Measurements from ENCODE around the gene PRPF39. TPM values are rescaled to one million over a fixed set of nuclear protein-coding genes. Genes with fewer than 3 reads are reported as not detected.

PRPF39 gene
- total RNA-seq, 1 donor from 2014 or later, result 42.6 TPM

DNA sequence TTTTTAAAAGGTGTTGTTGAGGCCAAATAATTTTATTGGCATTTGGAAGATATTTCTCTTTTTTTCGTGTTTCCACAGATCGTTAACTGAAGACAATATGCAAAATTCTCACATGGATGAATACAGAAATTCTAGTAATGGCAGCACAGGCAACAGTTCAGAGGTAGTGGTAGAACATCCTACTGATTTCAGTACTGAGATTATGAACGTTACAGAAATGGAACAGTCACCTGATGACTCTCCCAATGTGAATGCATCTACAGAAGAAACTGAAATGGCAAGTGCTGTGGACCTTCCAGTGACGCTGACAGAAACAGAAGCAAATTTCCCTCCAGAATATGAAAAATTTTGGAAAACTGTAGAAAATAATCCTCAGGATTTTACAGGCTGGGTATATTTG, 11.2 kb downstream of the PRPF39 start:
- peaks cover 9% of the 10 kb centered on the region for H3K36me3 Mint-ChIP-seq (ENCODE audit: low read depth, unreplicated experiment)
- Histone ChIP-seq H3K4me1 (ENCODE audit: insufficient read depth, low read length) (peaks cover 2% of the 10 kb centered on the region), H3K4me2 (ENCODE audit: low read length) (no peak overlapping the region), H3K79me2 (ENCODE audit: insufficient read depth, low read length) (peaks cover 81% of the 10 kb centered on the region), H3K36me3 (ENCODE audit: insufficient read depth, low read length) (peaks cover 24% of the 10 kb centered on the region), H4K20me1 (ENCODE audit: insufficient read depth, low read length) (peaks cover 36% of the 10 kb centered on the region), H3K9me3 (ENCODE audit: insufficient read depth, low read depth, low read length) (no peaks in the 10 kb centered on the region), H3K27ac (ENCODE audit: low read depth, low read length) (no peak overlapping the region), H2AFZ (ENCODE audit: low read depth, low read length) (no peak overlapping the region), H3K9ac (ENCODE audit: low read length) (no peak overlapping the region), H3K27me3 (ENCODE audit: insufficient read depth, low read length) (no peaks in the 10 kb centered on the region), H3K4me3 (ENCODE audit: insufficient read depth, low read depth, low read length) (no peak overlapping the region)
- no peak overlapping the region for H3K27ac Mint-ChIP-seq (ENCODE audit: unreplicated experiment)
- no peak overlapping the region for H3K4me3 Mint-ChIP-seq (ENCODE audit: unreplicated experiment)
- H3K27me3 Mint-ChIP-seq (ENCODE audit: low read depth, unreplicated experiment), result no peaks in the 10 kb centered on the region
- TF ChIP-seq EZH2 (IDR thresholded peaks at IDR 0.05; ENCODE audit: insufficient read depth, low read length), result no peak
- H3K9me3 Mint-ChIP-seq (ENCODE audit: unreplicated experiment), result no peaks in the 10 kb centered on the region
- H3K4me1 Mint-ChIP-seq (ENCODE audit: low read depth, unreplicated experiment), result peaks cover 14% of the 10 kb centered on the region
- FAIRE-seq (no peak), DNase-seq (ENCODE audit: low read depth) (no peak)

DNA sequence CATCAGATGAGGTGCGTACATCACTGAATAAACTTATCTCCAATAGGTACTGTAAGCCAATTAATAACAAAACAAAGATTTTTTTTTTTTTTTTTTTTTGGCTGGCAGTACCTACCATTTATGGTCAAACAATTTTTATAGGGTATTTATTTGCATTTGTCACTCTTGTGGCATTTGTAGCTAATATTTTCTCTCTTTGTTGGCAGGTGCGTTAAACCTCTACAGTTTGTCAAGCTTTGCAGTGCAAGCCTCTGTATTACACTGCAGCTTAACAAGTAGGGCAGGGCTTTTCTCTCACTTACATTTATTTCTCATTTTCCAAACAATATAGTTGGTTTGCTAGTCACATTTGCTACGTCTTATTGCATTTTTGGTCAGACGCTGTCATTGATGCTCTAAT, 12.3 kb downstream of the PRPF39 start:
- Histone ChIP-seq H3K4me2 (ENCODE audit: low read length) (no peak overlapping the region), H3K27me3 (ENCODE audit: insufficient read depth, low read length) (no peaks in the 10 kb centered on the region), H3K9ac (ENCODE audit: low read length) (no peak overlapping the region), H3K9me3 (ENCODE audit: insufficient read depth, low read depth, low read length) (no peaks in the 10 kb centered on the region), H2AFZ (ENCODE audit: low read depth, low read length) (no peak overlapping the region), H3K27ac (ENCODE audit: low read depth, low read length) (no peak overlapping the region), H3K4me1 (ENCODE audit: insufficient read depth, low read length) (no peaks in the 10 kb centered on the region), H3K79me2 (ENCODE audit: insufficient read depth, low read length) (peaks cover 80% of the 10 kb centered on the region), H3K4me3 (ENCODE audit: insufficient read depth, low read depth, low read length) (no peak overlapping the region), H4K20me1 (ENCODE audit: insufficient read depth, low read length) (peaks cover 26% of the 10 kb centered on the region), H3K36me3 (ENCODE audit: insufficient read depth, low read length) (peaks cover 28% of the 10 kb centered on the region)
- DNase-seq (ENCODE audit: low read depth) (no peak), FAIRE-seq (no peak)
- H3K36me3 Mint-ChIP-seq (ENCODE audit: low read depth, unreplicated experiment), result peaks cover 9% of the 10 kb centered on the region
- no peaks in the 10 kb centered on the region for H3K9me3 Mint-ChIP-seq (ENCODE audit: unreplicated experiment)
- peaks cover 8% of the 10 kb centered on the region for H3K4me1 Mint-ChIP-seq (ENCODE audit: low read depth, unreplicated experiment)
- H3K27me3 Mint-ChIP-seq (ENCODE audit: low read depth, unreplicated experiment), result no peaks in the 10 kb centered on the region
- H3K27ac Mint-ChIP-seq (ENCODE audit: unreplicated experiment), result no peak overlapping the region
- TF ChIP-seq EZH2 (IDR thresholded peaks at IDR 0.05; ENCODE audit: insufficient read depth, low read length) (no peak), CTCF (IDR thresholded peaks at IDR 0.05; ENCODE audit: insufficient read depth, low read depth, low read length) (no peak)
- no peak overlapping the region for H3K4me3 Mint-ChIP-seq (ENCODE audit: unreplicated experiment)

GRCh38 chr14:45103806-45104205, 19.9 kb downstream of the PRPF39 start:
- TF ChIP-seq EZH2 (IDR thresholded peaks at IDR 0.05; ENCODE audit: insufficient read depth, low read length) (no peak), CTCF (IDR thresholded peaks at IDR 0.05; ENCODE audit: insufficient read depth, low read depth, low read length) (no peak)
- Histone ChIP-seq H4K20me1 (ENCODE audit: insufficient read depth, low read length) (peaks cover 3% of the 10 kb centered on the region), H3K4me1 (ENCODE audit: insufficient read depth, low read length) (no peaks in the 10 kb centered on the region), H3K36me3 (ENCODE audit: insufficient read depth, low read length) (peaks cover 19% of the 10 kb centered on the region), H3K27me3 (ENCODE audit: insufficient read depth, low read length) (no peaks in the 10 kb centered on the region), H3K27ac (ENCODE audit: low read depth, low read length) (no peak overlapping the region), H3K4me2 (ENCODE audit: low read length) (no peak overlapping the region), H2AFZ (ENCODE audit: low read depth, low read length) (no peak overlapping the region), H3K9me3 (ENCODE audit: insufficient read depth, low read depth, low read length) (no peaks in the 10 kb centered on the region), H3K9ac (ENCODE audit: low read length) (no peak overlapping the region), H3K4me3 (ENCODE audit: insufficient read depth, low read depth, low read length) (no peak overlapping the region), H3K79me2 (ENCODE audit: insufficient read depth, low read length) (peaks cover 28% of the 10 kb centered on the region)
- DNase-seq (ENCODE audit: low read depth) (no peak), FAIRE-seq (no peak)
- H3K36me3 Mint-ChIP-seq (ENCODE audit: low read depth, unreplicated experiment), result peaks cover 9% of the 10 kb centered on the region
- no peaks in the 10 kb centered on the region for H3K9me3 Mint-ChIP-seq (ENCODE audit: unreplicated experiment)
- no peak overlapping the region for H3K27ac Mint-ChIP-seq (ENCODE audit: unreplicated experiment)
- H3K4me3 Mint-ChIP-seq (ENCODE audit: unreplicated experiment), result no peak overlapping the region
- H3K27me3 Mint-ChIP-seq (ENCODE audit: low read depth, unreplicated experiment), result no peaks in the 10 kb centered on the region
- peaks cover 1% of the 10 kb centered on the region for H3K4me1 Mint-ChIP-seq (ENCODE audit: low read depth, unreplicated experiment)
